Ishikawa (cell line): ENCODE results near the gene POLR3A.

Experiments
- CEBPB ChIP-seq: IDR thresholded peaks from 2 replicates; pipeline ENCODE4 v1.6.1; 2012
- EP300 ChIP-seq: IDR thresholded peaks from 2 replicates; pipeline ENCODE4 v1.6.1; 2012; ENCODE audit warnings: borderline replicate concordance
- FOXM1 ChIP-seq: IDR thresholded peaks from 2 replicates; pipeline ENCODE4 v1.6.1; 2012; ENCODE audit warnings: low read depth, borderline replicate concordance
- RAD21 ChIP-seq: IDR thresholded peaks from 2 replicates; pipeline ENCODE4 v1.6.1; 2012; ENCODE audit warnings: low read depth
- TAF1 ChIP-seq: IDR thresholded peaks from 2 replicates; pipeline ENCODE4 v1.6.1; 2012; ENCODE audit warnings: low read depth, mild to moderate bottlenecking
- TCF12 ChIP-seq: IDR thresholded peaks from 2 replicates; pipeline ENCODE4 v1.6.1; 2012; ENCODE audit warnings: low read depth
- ZBTB7A ChIP-seq: IDR thresholded peaks from 2 replicates; pipeline ENCODE4 v1.6.1; 2012; ENCODE audit warnings: low read depth
- TF ChIP-seq, protein P1 (sequence below): IDR thresholded peaks from 2 replicates; pipeline ENCODE4 v1.6.1; 2012; ENCODE audit warnings: low read depth, mild to moderate bottlenecking
- TF ChIP-seq, protein P2 (sequence below): IDR thresholded peaks from 2 replicates; pipeline ENCODE4 v1.6.1; 2012
- TF ChIP-seq, protein P3 (sequence below): IDR thresholded peaks from 2 replicates; pipeline ENCODE4 v1.6.1; 2012

DNA sequence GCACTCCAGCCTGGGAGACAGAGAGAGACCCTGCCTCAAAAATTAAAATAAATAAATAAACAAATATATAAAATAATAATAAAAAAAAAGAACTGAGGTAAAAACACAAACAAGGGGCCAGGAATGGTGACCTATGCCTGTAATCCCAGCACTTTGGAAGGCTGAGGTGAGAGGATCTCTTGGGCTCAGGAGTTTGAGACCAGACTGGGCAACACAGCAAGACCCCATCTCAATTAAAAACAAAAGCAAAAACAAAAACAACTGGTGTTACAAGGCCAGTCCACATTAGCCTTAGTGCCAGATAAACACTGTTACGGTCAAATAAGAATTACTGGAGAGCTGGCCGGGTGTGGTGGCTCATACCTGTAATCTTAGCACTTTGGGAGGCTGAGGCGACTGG lies 5.6 kb downstream of the POLR3A start:
- TF ChIP-seq, protein P1, sequence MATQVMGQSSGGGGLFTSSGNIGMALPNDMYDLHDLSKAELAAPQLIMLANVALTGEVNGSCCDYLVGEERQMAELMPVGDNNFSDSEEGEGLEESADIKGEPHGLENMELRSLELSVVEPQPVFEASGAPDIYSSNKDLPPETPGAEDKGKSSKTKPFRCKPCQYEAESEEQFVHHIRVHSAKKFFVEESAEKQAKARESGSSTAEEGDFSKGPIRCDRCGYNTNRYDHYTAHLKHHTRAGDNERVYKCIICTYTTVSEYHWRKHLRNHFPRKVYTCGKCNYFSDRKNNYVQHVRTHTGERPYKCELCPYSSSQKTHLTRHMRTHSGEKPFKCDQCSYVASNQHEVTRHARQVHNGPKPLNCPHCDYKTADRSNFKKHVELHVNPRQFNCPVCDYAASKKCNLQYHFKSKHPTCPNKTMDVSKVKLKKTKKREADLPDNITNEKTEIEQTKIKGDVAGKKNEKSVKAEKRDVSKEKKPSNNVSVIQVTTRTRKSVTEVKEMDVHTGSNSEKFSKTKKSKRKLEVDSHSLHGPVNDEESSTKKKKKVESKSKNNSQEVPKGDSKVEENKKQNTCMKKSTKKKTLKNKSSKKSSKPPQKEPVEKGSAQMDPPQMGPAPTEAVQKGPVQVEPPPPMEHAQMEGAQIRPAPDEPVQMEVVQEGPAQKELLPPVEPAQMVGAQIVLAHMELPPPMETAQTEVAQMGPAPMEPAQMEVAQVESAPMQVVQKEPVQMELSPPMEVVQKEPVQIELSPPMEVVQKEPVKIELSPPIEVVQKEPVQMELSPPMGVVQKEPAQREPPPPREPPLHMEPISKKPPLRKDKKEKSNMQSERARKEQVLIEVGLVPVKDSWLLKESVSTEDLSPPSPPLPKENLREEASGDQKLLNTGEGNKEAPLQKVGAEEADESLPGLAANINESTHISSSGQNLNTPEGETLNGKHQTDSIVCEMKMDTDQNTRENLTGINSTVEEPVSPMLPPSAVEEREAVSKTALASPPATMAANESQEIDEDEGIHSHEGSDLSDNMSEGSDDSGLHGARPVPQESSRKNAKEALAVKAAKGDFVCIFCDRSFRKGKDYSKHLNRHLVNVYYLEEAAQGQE = no peak
- TF ChIP-seq, protein P2, sequence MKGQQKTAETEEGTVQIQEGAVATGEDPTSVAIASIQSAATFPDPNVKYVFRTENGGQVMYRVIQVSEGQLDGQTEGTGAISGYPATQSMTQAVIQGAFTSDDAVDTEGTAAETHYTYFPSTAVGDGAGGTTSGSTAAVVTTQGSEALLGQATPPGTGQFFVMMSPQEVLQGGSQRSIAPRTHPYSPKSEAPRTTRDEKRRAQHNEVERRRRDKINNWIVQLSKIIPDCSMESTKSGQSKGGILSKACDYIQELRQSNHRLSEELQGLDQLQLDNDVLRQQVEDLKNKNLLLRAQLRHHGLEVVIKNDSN = no peak
- TF ChIP-seq EP300 = no peak
- no peak for TF ChIP-seq TCF12
- TF ChIP-seq, protein P3, sequence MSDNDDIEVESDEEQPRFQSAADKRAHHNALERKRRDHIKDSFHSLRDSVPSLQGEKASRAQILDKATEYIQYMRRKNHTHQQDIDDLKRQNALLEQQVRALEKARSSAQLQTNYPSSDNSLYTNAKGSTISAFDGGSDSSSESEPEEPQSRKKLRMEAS = no peak
- no peak for TF ChIP-seq RAD21
- no peak for TF ChIP-seq CEBPB
- no peak for TF ChIP-seq TAF1
- no peak for TF ChIP-seq ZBTB7A
- TF ChIP-seq FOXM1 = no peak
